HG03432 (cell line): ENCODE results near the gene REM2.
"Not testable (repeated sequence)": the region's sequence is repeated elsewhere in the genome, so short reads cannot be mapped to it uniquely, and the experiment has no call there.

ENCODE experiments used
- ATAC-seq: cut with Tn5 transposase; IDR thresholded peaks from one replicate; pipeline ENCODE4 v1.9.1; 2021; ENCODE audit warnings: mild to moderate bottlenecking, moderate library complexity; ENCODE audit not compliant: unreplicated experiment

REM2 gene

GRCh38 chr14:22896356-22896755 lies 13.3 kb downstream of the REM2 start:
- no peak for ATAC-seq

GRCh38 chr14:22896760-22897159 lies 13.7 kb downstream of the REM2 start:
- ATAC-seq = no peak

- no peak for ATAC-seq
Measured at GRCh38 chr14:22897357-22897756, 14.3 kb downstream of the REM2 start.

- no peak for ATAC-seq
Measured at GRCh38 chr14:22898302-22899090, 15.5 kb downstream of the REM2 start.

- no peak for ATAC-seq
Measured at GRCh38 chr14:22900081-22900799, 17.2 kb downstream of the REM2 start.

- ATAC-seq = no peak
Measured at GRCh38 chr14:22901799-22902198, 18.8 kb downstream of the REM2 start.

GRCh38 chr14:22903742-22904087 lies 20.7 kb downstream of the REM2 start:
- no peak for ATAC-seq

GRCh38 chr14:22905627-22906026 lies 22.6 kb downstream of the REM2 start:
- no peak for ATAC-seq

GRCh38 chr14:22906073-22906472 lies 23.1 kb downstream of the REM2 start:
- ATAC-seq = no peak

- ATAC-seq = no peak
Measured at GRCh38 chr14:22907429-22907828, 24.4 kb downstream of the REM2 start.

- ATAC-seq = no peak
Measured at GRCh38 chr14:22908601-22909000, 25.6 kb downstream of the REM2 start.

- ATAC-seq = no peak
Measured at GRCh38 chr14:22910916-22911315, 27.9 kb downstream of the REM2 start.

GRCh38 chr14:22914836-22915235 lies 31.8 kb downstream of the REM2 start:
- not testable (repeated sequence) for ATAC-seq

GRCh38 chr14:22915886-22916521 lies 33.0 kb downstream of the REM2 start:
- no peak for ATAC-seq

GRCh38 chr14:22918804-22919600 lies 36.0 kb downstream of the REM2 start, which contains the start of gene RBM23:
TSS of gene RBM23 (minus strand) at chr14:22919149.
- peak; percentile 94 for ATAC-seq

- peak; percentile 16 for ATAC-seq
Measured at GRCh38 chr14:22919601-22919921, 36.5 kb downstream of the REM2 start.

- no peak for ATAC-seq
Measured at GRCh38 chr14:22920697-22921096, 37.7 kb downstream of the REM2 start.

GRCh38 chr14:22922294-22922693 lies 39.3 kb downstream of the REM2 start:
- ATAC-seq = no peak

GRCh38 chr14:22923746-22924145 lies 40.7 kb downstream of the REM2 start:
- ATAC-seq = no peak

- ATAC-seq = no peak
Measured at GRCh38 chr14:22925513-22925912, 42.5 kb downstream of the REM2 start.

GRCh38 chr14:22926316-22926715 lies 43.3 kb downstream of the REM2 start:
- ATAC-seq = no peak
